ENCODE results near the gene NEURL1. TPM values are rescaled to one million over a fixed set of nuclear protein-coding genes. Genes with fewer than 3 reads are reported as not detected.

Gene NEURL1
- total RNA-seq, 2 experiments from 2014 or later: 2.2 to 2.5 TPM

DNA sequence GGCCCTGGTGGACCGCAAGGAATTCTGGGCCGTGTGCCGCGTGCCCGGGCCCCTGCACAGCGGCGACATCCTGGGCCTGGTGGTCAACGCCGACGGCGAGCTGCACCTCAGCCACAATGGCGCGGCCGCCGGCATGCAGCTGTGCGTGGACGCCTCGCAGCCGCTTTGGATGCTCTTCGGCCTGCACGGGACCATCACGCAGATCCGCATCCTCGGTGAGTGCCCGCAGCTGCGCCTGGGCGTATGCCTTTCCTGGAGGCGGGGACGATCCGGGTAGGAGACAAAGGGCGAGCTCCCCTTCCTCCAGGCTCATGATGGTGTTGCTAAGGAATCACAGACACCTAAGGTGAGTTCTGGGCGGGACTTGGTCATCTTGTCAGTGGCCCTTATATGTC lies 91.5 kb downstream of the NEURL1 start:
- no peak for DNase-seq
- CTCF ChIA-PET: interaction anchor here (1.0 to 3.4 kb wide), 3 partner anchors 8 to 108 kb away, joined by 3 to 13 read pairs (median 11); no protein-coding TSS in a partner anchor
- Mint-ChIP-seq H3K9me3 (ENCODE audit: low read depth) (no peaks in the 10 kb centered on the region), H3K36me3 (no peaks in the 10 kb centered on the region), H3K4me3 (peak overlapping the region; percentile 79), H3K4me1 (peaks cover 26% of the 10 kb centered on the region), H3K27me3 (peaks cover 10% of the 10 kb centered on the region), H3K27ac (no peak overlapping the region)
- ATAC-seq: no peak

GRCh38 chr10:103587073-103587472 lies 93.6 kb downstream of the NEURL1 start:
- Mint-ChIP-seq H3K27me3 (peaks cover 8% of the 10 kb centered on the region), H3K4me3 (no peak overlapping the region), H3K9me3 (ENCODE audit: low read depth) (no peaks in the 10 kb centered on the region), H3K36me3 (no peaks in the 10 kb centered on the region), H3K4me1 (peaks cover 26% of the 10 kb centered on the region), H3K27ac (no peak overlapping the region)
- no peak for ATAC-seq
- no peak for DNase-seq
- CTCF ChIA-PET: no interaction called here

DNA sequence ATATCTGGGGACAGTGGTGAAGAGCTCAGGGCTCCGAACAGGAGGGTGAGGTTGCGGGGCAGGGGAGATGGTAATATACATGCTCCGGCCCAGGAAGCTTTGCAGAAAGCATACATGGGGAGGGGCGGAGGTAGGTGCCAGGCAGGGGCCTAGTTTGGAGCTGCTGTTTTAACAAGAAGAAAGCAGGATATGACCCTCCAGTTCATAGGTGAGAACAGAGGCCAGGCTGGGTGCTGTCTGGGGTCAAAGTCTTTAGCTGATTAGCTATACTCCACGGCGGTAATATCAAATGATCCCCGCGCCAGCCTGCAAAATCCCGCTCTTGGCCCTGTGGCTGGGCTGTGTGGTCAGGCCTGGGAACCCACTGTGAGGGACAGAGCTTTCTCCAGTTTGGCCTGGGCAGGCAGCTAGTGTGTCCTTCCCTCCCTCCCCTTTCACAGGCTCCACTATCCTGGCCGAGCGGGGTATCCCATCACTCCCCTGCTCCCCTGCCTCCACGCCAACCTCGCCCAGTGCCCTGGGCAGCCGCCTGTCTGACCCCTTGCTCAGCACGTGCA lies 95.6 kb downstream of the NEURL1 start:
- DNase-seq: no peak
- H3K4me3 Mint-ChIP-seq: no peak overlapping the region
- no peak for ATAC-seq
- H3K9me3 Mint-ChIP-seq (ENCODE audit: low read depth): no peaks in the 10 kb centered on the region
- H3K36me3 Mint-ChIP-seq: no peaks in the 10 kb centered on the region
- no peak overlapping the region for H3K27ac Mint-ChIP-seq
- CTCF ChIA-PET: interaction anchor here (0.8 to 2.8 kb wide), 4 partner anchors 17 to 97 kb away, joined by 3 to 15 read pairs (median 4); no protein-coding TSS in a partner anchor
- H3K4me1 Mint-ChIP-seq: peaks cover 12% of the 10 kb centered on the region
- peaks cover 3% of the 10 kb centered on the region for H3K27me3 Mint-ChIP-seq

DNA sequence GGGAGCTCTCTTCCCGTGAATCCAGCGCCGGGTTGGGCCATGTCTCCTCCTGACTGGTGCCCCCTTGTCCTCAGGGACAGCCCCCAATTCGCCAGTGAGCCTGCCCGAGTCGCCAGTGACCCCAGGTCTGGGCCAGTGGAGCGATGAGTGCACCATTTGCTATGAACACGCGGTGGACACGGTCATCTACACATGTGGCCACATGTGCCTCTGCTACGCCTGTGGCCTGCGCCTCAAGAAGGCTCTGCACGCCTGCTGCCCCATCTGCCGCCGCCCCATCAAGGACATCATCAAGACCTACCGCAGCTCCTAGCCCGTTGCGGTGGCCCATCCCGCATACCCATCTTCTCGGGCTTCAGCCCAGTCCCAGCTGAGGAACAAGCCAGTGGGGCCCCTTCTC lies 96.6 kb downstream of the NEURL1 start:
- no peak overlapping the region for H3K4me3 Mint-ChIP-seq
- CTCF ChIA-PET: interaction anchor here (1.1 to 2.8 kb wide), 3 partner anchors 16 to 96 kb away, joined by 4 to 15 read pairs (median 5); no protein-coding TSS in a partner anchor
- no peak for DNase-seq
- no peaks in the 10 kb centered on the region for H3K36me3 Mint-ChIP-seq
- ATAC-seq: no peak
- H3K9me3 Mint-ChIP-seq (ENCODE audit: low read depth): no peaks in the 10 kb centered on the region
- peaks cover 3% of the 10 kb centered on the region for H3K27me3 Mint-ChIP-seq
- peaks cover 11% of the 10 kb centered on the region for H3K4me1 Mint-ChIP-seq
- no peak overlapping the region for H3K27ac Mint-ChIP-seq

GRCh38 chr10:103590744-103591291 lies 97.3 kb downstream of the NEURL1 start:
- no peak for ATAC-seq
- Mint-ChIP-seq H3K27ac (no peak overlapping the region), H3K9me3 (ENCODE audit: low read depth) (no peaks in the 10 kb centered on the region)

GRCh38 chr10:103592186-103593021 lies 98.9 kb downstream of the NEURL1 start:
- ATAC-seq (peak; percentile 79), DNase-seq (peak; percentile 65)
- no peaks in the 10 kb centered on the region for H3K36me3 Mint-ChIP-seq
- no peak overlapping the region for H3K27ac Mint-ChIP-seq
- CTCF ChIA-PET: interaction anchor here (0.5 to 2.0 kb wide), 22 partner anchors 8 to 196 kb away, joined by 3 to 13 read pairs (median 3); partner anchors contain the start of gene ATP5MK
- H3K4me3 Mint-ChIP-seq: no peak overlapping the region
- no peaks in the 10 kb centered on the region for H3K27me3 Mint-ChIP-seq
- no peaks in the 10 kb centered on the region for H3K9me3 Mint-ChIP-seq (ENCODE audit: low read depth)
- H3K4me1 Mint-ChIP-seq: peaks cover 2% of the 10 kb centered on the region

More at GRCh38 chr10:103590744-103591291, 97.3 kb downstream of the NEURL1 start:
- no peak for DNase-seq
- CTCF ChIA-PET: interaction anchor here (2.8 kb wide), 1 partner anchor 95 kb away, joined by 15 read pairs; no protein-coding TSS in a partner anchor
- H3K4me3 Mint-ChIP-seq: no peak overlapping the region
- H3K4me1 Mint-ChIP-seq: peaks cover 7% of the 10 kb centered on the region
- no peaks in the 10 kb centered on the region for H3K36me3 Mint-ChIP-seq
- H3K27me3 Mint-ChIP-seq: peaks cover 1% of the 10 kb centered on the region

DNA sequence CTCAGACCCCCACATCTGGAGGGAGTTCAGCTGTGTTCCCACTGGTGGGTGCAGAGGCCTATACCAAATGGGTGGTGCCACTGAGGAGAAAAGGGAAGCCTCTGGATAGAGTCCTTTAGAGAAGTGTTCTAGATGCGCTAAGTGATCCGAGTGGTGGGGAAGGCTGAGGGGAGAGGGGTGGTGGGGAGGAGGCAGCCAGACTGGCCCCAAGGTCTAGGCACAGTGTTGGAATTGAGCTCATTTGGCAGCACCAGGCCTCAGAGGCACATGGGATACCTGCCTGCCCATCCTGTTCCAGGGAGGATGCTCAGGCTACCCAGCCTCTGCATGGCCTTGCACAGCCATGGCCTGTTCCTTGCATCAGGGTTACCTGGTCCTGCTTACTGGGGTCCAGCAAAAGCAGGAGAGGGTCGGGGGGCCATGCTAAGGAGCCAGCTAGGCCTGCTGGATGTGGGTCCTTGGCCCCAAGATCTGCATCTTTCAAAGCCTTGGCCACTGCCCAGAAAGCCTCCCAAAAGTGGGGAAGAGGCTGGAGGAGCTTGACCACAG lies 99.6 kb downstream of the NEURL1 start:
- CTCF ChIA-PET: interaction anchor here (0.6 to 2.0 kb wide), 22 partner anchors 9 to 1255 kb away, joined by 3 to 13 read pairs (median 3); partner anchors contain the start of gene ATP5MK
- H3K9me3 Mint-ChIP-seq (ENCODE audit: low read depth): no peaks in the 10 kb centered on the region
- no peaks in the 10 kb centered on the region for H3K36me3 Mint-ChIP-seq
- no peak overlapping the region for H3K27ac Mint-ChIP-seq
- ATAC-seq (no peak), DNase-seq (no peak)
- no peaks in the 10 kb centered on the region for H3K27me3 Mint-ChIP-seq
- H3K4me3 Mint-ChIP-seq: no peak overlapping the region
- no peaks in the 10 kb centered on the region for H3K4me1 Mint-ChIP-seq

- no peak for DNase-seq
- Mint-ChIP-seq H3K36me3 (no peaks in the 10 kb centered on the region), H3K9me3 (ENCODE audit: low read depth) (no peaks in the 10 kb centered on the region), H3K27ac (no peak overlapping the region), H3K27me3 (no peaks in the 10 kb centered on the region), H3K4me1 (peaks cover 2% of the 10 kb centered on the region), H3K4me3 (no peak overlapping the region)
- no peak for ATAC-seq
- CTCF ChIA-PET: no interaction called here
Measured at GRCh38 chr10:103595933-103596726, 102.6 kb downstream of the NEURL1 start.

GRCh38 chr10:103597003-103597402 lies 103.5 kb downstream of the NEURL1 start:
- no peak for ATAC-seq
- CTCF ChIA-PET: interaction anchor here (0.7 to 1.1 kb wide), 2 partner anchors 89 to 176 kb away, joined by 3 read pairs; no protein-coding TSS in a partner anchor

GRCh38 chr10:103598654-103599115 lies 105.2 kb downstream of the NEURL1 start:
- Mint-ChIP-seq H3K27me3 (no peaks in the 10 kb centered on the region), H3K27ac (no peak overlapping the region), H3K36me3 (no peaks in the 10 kb centered on the region), H3K4me3 (no peak overlapping the region), H3K4me1 (peaks cover 2% of the 10 kb centered on the region), H3K9me3 (ENCODE audit: low read depth) (no peaks in the 10 kb centered on the region)
- ATAC-seq (no peak), DNase-seq (no peak)
- CTCF ChIA-PET: interaction anchor here (0.7 to 2.4 kb wide), 7 partner anchors 28 to 109 kb away, joined by 3 to 16 read pairs (median 3); no protein-coding TSS in a partner anchor

More at GRCh38 chr10:103597003-103597402, 103.5 kb downstream of the NEURL1 start:
- no peaks in the 10 kb centered on the region for H3K27me3 Mint-ChIP-seq
- H3K36me3 Mint-ChIP-seq: no peaks in the 10 kb centered on the region
- H3K9me3 Mint-ChIP-seq (ENCODE audit: low read depth): no peaks in the 10 kb centered on the region
- no peak for DNase-seq
- H3K27ac Mint-ChIP-seq: no peak overlapping the region
- peaks cover 2% of the 10 kb centered on the region for H3K4me1 Mint-ChIP-seq
- no peak overlapping the region for H3K4me3 Mint-ChIP-seq

GRCh38 chr10:103599211-103599610 lies 105.7 kb downstream of the NEURL1 start:
- H3K9me3 Mint-ChIP-seq (ENCODE audit: low read depth): no peaks in the 10 kb centered on the region
- peaks cover 2% of the 10 kb centered on the region for H3K4me1 Mint-ChIP-seq
- CTCF ChIA-PET: interaction anchor here (0.7 to 2.4 kb wide), 6 partner anchors 27 to 89 kb away, joined by 3 to 16 read pairs (median 3); no protein-coding TSS in a partner anchor
- H3K36me3 Mint-ChIP-seq: no peaks in the 10 kb centered on the region
- ATAC-seq: no peak
- H3K27me3 Mint-ChIP-seq: no peaks in the 10 kb centered on the region
- no peak overlapping the region for H3K4me3 Mint-ChIP-seq
- no peak for DNase-seq
- no peak overlapping the region for H3K27ac Mint-ChIP-seq

- Mint-ChIP-seq H3K4me3 (no peak overlapping the region), H3K9me3 (ENCODE audit: low read depth) (no peaks in the 10 kb centered on the region), H3K27ac (no peak overlapping the region), H3K27me3 (no peaks in the 10 kb centered on the region), H3K36me3 (no peaks in the 10 kb centered on the region), H3K4me1 (peaks cover 2% of the 10 kb centered on the region)
- ATAC-seq (no peak), DNase-seq (no peak)
- CTCF ChIA-PET: interaction anchor here (0.9 to 2.4 kb wide), 4 partner anchors 50 to 88 kb away, joined by 3 to 16 read pairs (median 4); no protein-coding TSS in a partner anchor
Measured at GRCh38 chr10:103599907-103600306, 106.4 kb downstream of the NEURL1 start.
